Astrocyte of the cerebellum (primary cell): ENCODE results near the gene SPATA19.

Source experiments
- DNase-seq: peaks from one replicate; pipeline ENCODE4 v3.0.0-alpha.2; 2011; ENCODE audit warnings: low read depth
- H3K4me3 ChIP-seq: 2 replicates; pipeline ENCODE4 v1.5.1; 2011; ENCODE audit warnings: mild to moderate bottlenecking, low read depth, low read length, moderate library complexity
- CTCF ChIP-seq: IDR thresholded peaks from 2 replicates; pipeline ENCODE4 v1.5.1; 2012; ENCODE audit warnings: low read length, low read depth, moderate library complexity, mild to moderate bottlenecking; ENCODE audit errors: missing control alignments
- in situ Hi-C: cut with HindIII; loops from 2 replicates; pipeline ENCODE4 v1.10.0; 2017; ENCODE audit warnings: low sequenced_read_pairs

SPATA19 gene

DNA sequence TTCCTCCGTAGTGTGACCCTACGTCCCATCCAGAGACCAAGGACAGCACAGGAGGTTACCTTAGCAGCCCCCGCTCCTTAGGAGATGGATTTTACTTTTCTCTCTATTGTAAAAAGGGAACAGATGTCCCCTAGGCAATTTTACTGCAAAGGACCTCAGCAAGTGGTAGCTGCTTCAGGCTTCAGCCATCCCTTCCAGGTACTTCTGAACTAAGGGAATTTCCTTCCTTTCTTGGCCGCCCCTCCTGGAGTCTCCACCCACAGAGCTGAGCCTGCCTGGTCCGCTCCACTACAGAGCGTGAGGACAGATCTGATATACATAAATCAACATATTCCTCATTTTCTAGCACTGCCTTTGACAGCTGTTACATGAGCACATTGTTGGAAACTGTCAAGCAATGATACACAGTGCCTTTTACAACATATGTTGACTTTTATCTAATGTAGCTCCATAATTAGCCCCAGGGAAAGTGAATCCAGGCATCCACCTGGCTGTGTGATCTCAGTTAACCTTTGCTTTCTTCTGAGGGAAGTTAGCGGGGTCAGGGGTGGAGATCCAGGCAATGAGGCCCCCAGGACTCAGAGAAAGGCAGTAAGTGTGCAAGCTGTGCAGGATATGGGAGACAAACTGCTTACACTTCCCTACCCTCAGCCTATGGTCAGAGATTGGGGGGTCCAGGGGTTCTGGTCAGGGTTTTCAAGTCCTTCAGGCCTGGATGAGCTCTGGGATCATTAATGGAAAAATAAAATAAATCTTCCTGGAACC, 51.9 kb downstream of the SPATA19 start:
- DNase-seq = no peak
- no peak for TF ChIP-seq CTCF
- H3K4me3 ChIP-seq = no peak overlapping the region
- in situ Hi-C loops = no loop called here

DNA sequence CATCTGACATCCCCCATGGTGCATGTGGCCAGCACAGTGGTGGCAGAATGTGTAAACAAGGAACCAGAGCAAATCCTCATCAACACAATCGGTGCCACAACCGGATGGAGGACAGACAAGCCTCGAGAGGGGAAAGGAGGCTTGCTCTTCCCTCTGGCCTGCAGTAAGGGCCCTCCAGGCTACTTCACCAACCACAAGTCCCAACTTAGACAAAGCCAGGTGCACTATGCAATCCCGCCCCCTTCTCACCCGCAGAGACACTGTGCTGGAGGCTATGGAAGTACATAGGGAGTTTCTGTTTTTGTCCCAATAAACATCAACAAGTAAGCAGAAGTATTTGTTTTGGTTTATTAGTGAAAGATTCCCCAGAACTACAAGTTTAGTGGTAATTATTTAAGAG, 54.3 kb downstream of the SPATA19 start:
- TF ChIP-seq CTCF = no peak
- in situ Hi-C loops = no loop called here
- H3K4me3 ChIP-seq = no peak overlapping the region
- DNase-seq = no peak
